Measurements from ENCODE around the gene ADAMTSL1. TPM values are rescaled to one million over a fixed set of nuclear protein-coding genes. Genes with fewer than 3 reads are reported as not detected.

Gene ADAMTSL1
- total and polyA plus RNA-seq, 2 of the 8 experiments (the other 6 are each of a cell fraction or from before 2014, with no cell fraction given): 0.84 to 1.1 TPM

DNA sequence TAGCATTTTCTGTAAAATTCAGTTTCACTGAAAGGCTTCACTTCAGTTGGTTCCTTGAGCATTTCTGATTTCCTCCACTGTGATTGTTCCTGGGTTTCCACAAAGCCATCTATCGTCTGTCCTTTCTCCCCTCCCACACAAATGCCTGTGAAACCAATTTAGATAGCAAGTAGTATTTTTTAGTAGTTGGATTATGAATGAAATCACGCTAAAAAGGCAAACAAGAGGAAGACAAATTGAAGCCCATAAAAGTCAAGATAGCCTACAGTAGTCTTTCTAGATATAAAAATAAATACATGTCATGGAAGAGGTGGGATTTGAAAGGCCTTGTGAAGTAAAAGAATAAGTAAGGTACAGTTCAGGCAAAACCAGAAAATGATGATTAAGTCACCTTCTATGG lies 162.8 kb downstream of the ADAMTSL1 start:
- H2BK120ac ChIP-seq (replicated peaks; ENCODE audit: low read depth, low read length): no peak overlapping the region
- no peak overlapping the region for H2BK5ac ChIP-seq (ENCODE audit: low read depth, low read length)
- H3K4me3 ChIP-seq (ENCODE audit: extremely low read depth in 1 of 4, insufficient read depth in 2 of 4, low read depth in 3 of 4, low read length in 4 of 4): no peak overlapping the region
- no peak overlapping the region for H2AK5ac ChIP-seq (ENCODE audit: low read depth, low read length)
- no peaks in the 10 kb centered on the region for H3K36me3 ChIP-seq (ENCODE audit: control insufficient read depth in 2 of 4, insufficient read depth in 4 of 4, low read length in 3 of 4)
- H3K23ac ChIP-seq (ENCODE audit: insufficient read length): no peak overlapping the region
- H3K27me3 ChIP-seq (replicated peaks in 1 of 4; ENCODE audit: control insufficient read depth in 3 of 4, extremely low read depth in 1 of 4, insufficient read depth in 3 of 4, low read length in 3 of 4): no peaks in the 10 kb centered on the region
- no peaks in the 10 kb centered on the region for H3K23me2 ChIP-seq (ENCODE audit: low read depth, low read length)
- no peak overlapping the region for H2BK12ac ChIP-seq (ENCODE audit: low read depth, low read length)
- H3K4ac ChIP-seq (replicated peaks; ENCODE audit: insufficient read length, low read depth, low read length): no peak overlapping the region
- H4K5ac ChIP-seq (ENCODE audit: insufficient read length, low read depth, low read length): no peak overlapping the region
- H4K20me1 ChIP-seq (replicated peaks in 1 of 2; ENCODE audit: control insufficient read depth in 1 of 2, insufficient read depth in 2 of 2, low read length in 2 of 2): no peaks in the 10 kb centered on the region
- H3K79me2 ChIP-seq (ENCODE audit: control insufficient read depth in 1 of 2, insufficient read depth in 2 of 2, low read length in 2 of 2): no peaks in the 10 kb centered on the region
- no peaks in the 10 kb centered on the region for H3K4me1 ChIP-seq (replicated peaks in 1 of 4; ENCODE audit: control insufficient read depth in 3 of 4, insufficient read depth in 4 of 4, low read length in 3 of 4)
- no peak overlapping the region for H3K18ac ChIP-seq (ENCODE audit: extremely low read depth, low read length)
- H2BK20ac ChIP-seq (ENCODE audit: low read length): no peak overlapping the region
- H3K27ac ChIP-seq (ENCODE audit: low read depth, low read length): no peak overlapping the region
- H3K79me1 ChIP-seq (ENCODE audit: low read depth, low read length): no peaks in the 10 kb centered on the region
- no peak overlapping the region for H3K56ac ChIP-seq (replicated peaks; ENCODE audit: insufficient read length, low read depth, low read length)
- no peak overlapping the region for H4K91ac ChIP-seq (replicated peaks; ENCODE audit: insufficient read length, low read length)
- CTCF ChIA-PET (ENCODE audit: partially characterized antibody): interaction anchor here (0.6 to 1.0 kb wide), 2 partner anchors 329 to 376 kb away, joined by 3 read pairs; no protein-coding TSS in a partner anchor
- no peaks in the 10 kb centered on the region for H3K9me3 ChIP-seq (ENCODE audit: insufficient read depth in 2 of 2, low read depth in 1 of 2, low read length in 1 of 2)
- no peak overlapping the region for H3K4me2 ChIP-seq (ENCODE audit: insufficient read depth in 1 of 2, low read depth in 2 of 2, low read length in 2 of 2)
- no peak for FAIRE-seq
- no peak overlapping the region for H2AFZ ChIP-seq (ENCODE audit: low read length)
- H2BK15ac ChIP-seq (ENCODE audit: low read length): no peak overlapping the region
- H3K9ac ChIP-seq (replicated peaks in 1 of 4; ENCODE audit: extremely low read depth in 1 of 4, low read depth in 3 of 4, low read length in 3 of 4): no peak overlapping the region
- no peak overlapping the region for H3K14ac ChIP-seq (ENCODE audit: insufficient read length)
- H4K8ac ChIP-seq (ENCODE audit: extremely low read depth, insufficient read depth, low read length): no peak overlapping the region
- WGBS, 2 experiments (ENCODE audit: extremely low coverage in 1 of 2, insufficient coverage in 1 of 2, insufficient read length in 1 of 2, insufficient replicate concordance in 2 of 2, low coverage in 1 of 2, low lambda C conversion rate in 2 of 2, missing lambda C conversion rate in 1 of 2): 89% methylated on average over 2 of the region's 2 CpGs; no CpG with 5 or more reads in 1 of the 2 experiments
- DNase-seq (ENCODE audit: low read depth in 1 of 2, low spot score in 2 of 2): no peak
- POLR2A ChIA-PET (ENCODE audit: partially characterized antibody): no interaction called here
- TF ChIP-seq BACH1 (IDR thresholded peaks at IDR 0.05; ENCODE audit: low read length): no peak
- TF ChIP-seq RAD21 (IDR thresholded peaks at IDR 0.05 in 1 of 2, conservative IDR thresholded peaks at IDR 0.05 in 1 of 2; ENCODE audit: low read depth in 2 of 2, low read length in 2 of 2): no peak
- no peak for TF ChIP-seq TBP (IDR thresholded peaks at IDR 0.05; ENCODE audit: low read depth, low read length)
- TF ChIP-seq SUZ12 (IDR thresholded peaks at IDR 0.05; ENCODE audit: low read length): no peak
- no peak for TF ChIP-seq POU5F1 (IDR thresholded peaks at IDR 0.05; ENCODE audit: low read depth, low read length)
- TF ChIP-seq RFX5 (IDR thresholded peaks at IDR 0.05; ENCODE audit: borderline replicate concordance, low read depth, low read length): no peak
- TF ChIP-seq TAF1 (IDR thresholded peaks at IDR 0.05; ENCODE audit: low read depth, low read length): no peak
- TF ChIP-seq EZH2 (IDR thresholded peaks at IDR 0.05; ENCODE audit: low read depth, low read length, severe bottlenecking): no peak
- TF ChIP-seq, protein P1, sequence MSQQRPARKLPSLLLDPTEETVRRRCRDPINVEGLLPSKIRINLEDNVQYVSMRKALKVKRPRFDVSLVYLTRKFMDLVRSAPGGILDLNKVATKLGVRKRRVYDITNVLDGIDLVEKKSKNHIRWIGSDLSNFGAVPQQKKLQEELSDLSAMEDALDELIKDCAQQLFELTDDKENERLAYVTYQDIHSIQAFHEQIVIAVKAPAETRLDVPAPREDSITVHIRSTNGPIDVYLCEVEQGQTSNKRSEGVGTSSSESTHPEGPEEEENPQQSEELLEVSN (IDR thresholded peaks at IDR 0.05): no peak
- TF ChIP-seq SAP30 (IDR thresholded peaks at IDR 0.05; ENCODE audit: insufficient read depth, insufficient replicate concordance, low read length): no peak
- TF ChIP-seq CBX8 (IDR thresholded peaks at IDR 0.05; ENCODE audit: borderline replicate concordance, low read depth, low read length): no peak
- TF ChIP-seq GTF2F1 (IDR thresholded peaks at IDR 0.05; ENCODE audit: borderline replicate concordance, low read depth, low read length): no peak
- TF ChIP-seq TEAD4 (IDR thresholded peaks at IDR 0.05; ENCODE audit: low read depth, low read length): no peak
- TF ChIP-seq CHD2 (IDR thresholded peaks at IDR 0.05; ENCODE audit: low read length): no peak

Measured in H1 (cell line).